Measurements from ENCODE around the gene CCDC201.

DNA sequence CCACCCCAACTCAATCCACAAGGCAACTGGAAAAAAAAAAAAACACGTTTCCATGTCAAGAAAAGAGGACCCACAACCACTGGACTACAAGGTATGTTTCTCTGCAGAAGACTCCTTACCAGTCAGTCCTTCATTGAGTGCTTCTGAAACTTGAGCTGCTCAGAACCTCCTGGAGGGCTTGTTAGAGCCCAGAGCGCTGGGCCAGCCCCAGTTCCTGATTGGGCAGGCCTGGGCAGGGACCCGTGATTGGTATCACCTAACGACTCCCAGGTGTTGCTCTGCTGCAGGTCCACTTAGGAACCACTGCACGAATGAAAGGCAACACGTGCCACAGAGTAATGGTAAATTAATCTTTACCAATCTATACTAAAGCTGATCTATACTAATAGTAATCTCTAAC is 473 bp upstream of the CCDC201 start:
- TF ChIP-seq POLR2AphosphoS5 (IDR thresholded peaks at IDR 0.05; ENCODE audit: low read depth, low read length) (no peak), TAF1 (IDR thresholded peaks at IDR 0.05; ENCODE audit: borderline replicate concordance, insufficient read depth, low read length) (no peak)
- TF ChIP-seq, protein P1, sequence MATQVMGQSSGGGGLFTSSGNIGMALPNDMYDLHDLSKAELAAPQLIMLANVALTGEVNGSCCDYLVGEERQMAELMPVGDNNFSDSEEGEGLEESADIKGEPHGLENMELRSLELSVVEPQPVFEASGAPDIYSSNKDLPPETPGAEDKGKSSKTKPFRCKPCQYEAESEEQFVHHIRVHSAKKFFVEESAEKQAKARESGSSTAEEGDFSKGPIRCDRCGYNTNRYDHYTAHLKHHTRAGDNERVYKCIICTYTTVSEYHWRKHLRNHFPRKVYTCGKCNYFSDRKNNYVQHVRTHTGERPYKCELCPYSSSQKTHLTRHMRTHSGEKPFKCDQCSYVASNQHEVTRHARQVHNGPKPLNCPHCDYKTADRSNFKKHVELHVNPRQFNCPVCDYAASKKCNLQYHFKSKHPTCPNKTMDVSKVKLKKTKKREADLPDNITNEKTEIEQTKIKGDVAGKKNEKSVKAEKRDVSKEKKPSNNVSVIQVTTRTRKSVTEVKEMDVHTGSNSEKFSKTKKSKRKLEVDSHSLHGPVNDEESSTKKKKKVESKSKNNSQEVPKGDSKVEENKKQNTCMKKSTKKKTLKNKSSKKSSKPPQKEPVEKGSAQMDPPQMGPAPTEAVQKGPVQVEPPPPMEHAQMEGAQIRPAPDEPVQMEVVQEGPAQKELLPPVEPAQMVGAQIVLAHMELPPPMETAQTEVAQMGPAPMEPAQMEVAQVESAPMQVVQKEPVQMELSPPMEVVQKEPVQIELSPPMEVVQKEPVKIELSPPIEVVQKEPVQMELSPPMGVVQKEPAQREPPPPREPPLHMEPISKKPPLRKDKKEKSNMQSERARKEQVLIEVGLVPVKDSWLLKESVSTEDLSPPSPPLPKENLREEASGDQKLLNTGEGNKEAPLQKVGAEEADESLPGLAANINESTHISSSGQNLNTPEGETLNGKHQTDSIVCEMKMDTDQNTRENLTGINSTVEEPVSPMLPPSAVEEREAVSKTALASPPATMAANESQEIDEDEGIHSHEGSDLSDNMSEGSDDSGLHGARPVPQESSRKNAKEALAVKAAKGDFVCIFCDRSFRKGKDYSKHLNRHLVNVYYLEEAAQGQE (IDR thresholded peaks at IDR 0.05; ENCODE audit: insufficient read depth in 1 of 2, low read depth in 2 of 2, low read length in 2 of 2) = no peak

Data from PFSK-1 (cell line).